ENCODE measurements around the gene LTBP2.

The LTBP2 gene

DNA sequence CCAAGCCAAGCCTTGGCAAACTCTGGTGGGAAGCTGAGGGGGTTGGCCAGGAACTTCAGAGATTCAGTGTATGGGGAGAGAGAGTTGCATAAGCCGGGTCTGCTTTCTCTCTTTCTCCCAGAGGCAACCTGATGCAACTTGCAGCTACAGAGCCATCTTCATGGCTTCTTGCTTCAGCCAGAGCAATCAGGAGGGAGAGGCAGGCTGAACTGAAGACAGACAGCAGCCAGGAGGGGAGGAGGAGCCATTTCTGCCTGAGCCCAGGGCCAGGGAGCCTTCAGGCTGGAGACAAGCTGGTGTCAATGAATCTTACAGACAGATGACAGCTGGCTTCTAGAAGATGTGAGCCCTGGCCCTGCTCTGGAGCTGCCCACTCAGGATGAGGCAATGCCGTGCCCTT lies 137.7 kb downstream of the LTBP2 start:
- TF ChIP-seq, protein P1, sequence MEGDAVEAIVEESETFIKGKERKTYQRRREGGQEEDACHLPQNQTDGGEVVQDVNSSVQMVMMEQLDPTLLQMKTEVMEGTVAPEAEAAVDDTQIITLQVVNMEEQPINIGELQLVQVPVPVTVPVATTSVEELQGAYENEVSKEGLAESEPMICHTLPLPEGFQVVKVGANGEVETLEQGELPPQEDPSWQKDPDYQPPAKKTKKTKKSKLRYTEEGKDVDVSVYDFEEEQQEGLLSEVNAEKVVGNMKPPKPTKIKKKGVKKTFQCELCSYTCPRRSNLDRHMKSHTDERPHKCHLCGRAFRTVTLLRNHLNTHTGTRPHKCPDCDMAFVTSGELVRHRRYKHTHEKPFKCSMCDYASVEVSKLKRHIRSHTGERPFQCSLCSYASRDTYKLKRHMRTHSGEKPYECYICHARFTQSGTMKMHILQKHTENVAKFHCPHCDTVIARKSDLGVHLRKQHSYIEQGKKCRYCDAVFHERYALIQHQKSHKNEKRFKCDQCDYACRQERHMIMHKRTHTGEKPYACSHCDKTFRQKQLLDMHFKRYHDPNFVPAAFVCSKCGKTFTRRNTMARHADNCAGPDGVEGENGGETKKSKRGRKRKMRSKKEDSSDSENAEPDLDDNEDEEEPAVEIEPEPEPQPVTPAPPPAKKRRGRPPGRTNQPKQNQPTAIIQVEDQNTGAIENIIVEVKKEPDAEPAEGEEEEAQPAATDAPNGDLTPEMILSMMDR (conservative IDR thresholded peaks at IDR 0.05; ENCODE audit: low read length): no peak
- DNase-seq (ENCODE audit: low read depth): peak; percentile 54

GRCh38 chr14:74472601-74473000 lies 139.4 kb downstream of the LTBP2 start:
- TF ChIP-seq, protein P1 (conservative IDR thresholded peaks at IDR 0.05; ENCODE audit: low read length): no peak
- no peak overlapping the region for H3K4me3 ChIP-seq (ENCODE audit: low read length)
- no peak for DNase-seq (ENCODE audit: low read depth)

More for the DNA sequence above, 137.7 kb downstream of the LTBP2 start:
- H3K4me3 ChIP-seq (ENCODE audit: low read length): no peak overlapping the region

GRCh38 chr14:74469548-74470518 lies 142.2 kb downstream of the LTBP2 start:
- TF ChIP-seq, protein P1 (conservative IDR thresholded peaks at IDR 0.05; ENCODE audit: low read length): no peak
- no peak for DNase-seq (ENCODE audit: low read depth)
- H3K4me3 ChIP-seq (ENCODE audit: low read length): no peak overlapping the region

DNA sequence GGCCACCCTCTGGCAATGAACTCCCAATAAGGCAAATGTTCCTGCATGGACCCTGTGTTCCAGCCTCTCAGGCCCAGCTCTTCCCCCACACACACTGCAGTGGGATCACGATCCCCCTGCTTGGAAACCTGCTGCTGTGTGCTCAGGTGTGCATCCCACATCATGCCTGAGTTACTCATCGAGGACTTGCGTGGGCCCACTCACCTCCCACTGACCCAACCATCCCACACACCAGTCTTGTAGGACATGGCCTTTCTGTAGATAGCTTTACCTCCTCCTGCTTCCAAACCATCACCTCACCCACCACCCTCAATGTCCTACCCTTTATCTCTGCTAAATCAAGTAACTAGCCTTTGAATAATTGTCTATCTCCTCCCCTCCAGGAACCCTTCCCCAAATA lies 143.5 kb downstream of the LTBP2 start:
- H3K4me3 ChIP-seq (ENCODE audit: low read length): no peak overlapping the region
- TF ChIP-seq, protein P1 (conservative IDR thresholded peaks at IDR 0.05; ENCODE audit: low read length): no peak
- DNase-seq (ENCODE audit: low read depth): no peak

GRCh38 chr14:74465335-74465734 lies 146.7 kb downstream of the LTBP2 start:
- no peak overlapping the region for H3K4me3 ChIP-seq (ENCODE audit: low read length)
- no peak for DNase-seq (ENCODE audit: low read depth)
- TF ChIP-seq, protein P1 (conservative IDR thresholded peaks at IDR 0.05; ENCODE audit: low read length): no peak

- DNase-seq (ENCODE audit: low read depth): no peak
- TF ChIP-seq, protein P1 (conservative IDR thresholded peaks at IDR 0.05; ENCODE audit: low read length): no peak
Measured at GRCh38 chr14:74464785-74465184, 147.3 kb downstream of the LTBP2 start.

DNA sequence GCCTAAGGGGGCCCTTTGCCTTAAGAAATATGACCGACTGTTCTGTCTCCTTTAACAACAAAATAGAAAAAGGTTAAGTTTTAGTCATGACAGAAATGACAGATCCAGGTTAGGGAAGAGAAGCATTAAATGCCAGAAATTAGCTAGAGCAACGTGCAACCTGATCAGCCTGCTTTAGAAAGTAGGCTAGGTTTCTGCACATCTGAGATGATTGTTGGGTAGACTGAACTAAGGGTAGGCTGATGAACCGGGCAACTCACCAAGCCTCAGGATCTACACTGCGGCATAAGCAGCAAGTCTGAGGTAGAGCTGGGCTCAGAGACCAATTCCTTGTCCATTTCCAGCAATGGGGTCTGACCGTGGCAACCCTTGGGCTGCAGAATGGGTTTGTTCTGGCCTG lies 148.3 kb downstream of the LTBP2 start:
- TF ChIP-seq, protein P1 (conservative IDR thresholded peaks at IDR 0.05; ENCODE audit: low read length): no peak
- no peak overlapping the region for H3K4me3 ChIP-seq (ENCODE audit: low read length)
- DNase-seq (ENCODE audit: low read depth): no peak

More at GRCh38 chr14:74464785-74465184, 147.3 kb downstream of the LTBP2 start:
- no peak overlapping the region for H3K4me3 ChIP-seq (ENCODE audit: low read length)
